Measurements from ENCODE around the gene CCDC183.
"Not testable (repeated sequence)": the region's sequence is repeated elsewhere in the genome, so short reads cannot be mapped to it uniquely, and the experiment has no call there.

CCDC183 gene

GRCh38 chr9:136760424-136760823 is 35.7 kb upstream of the CCDC183 start:
- no peak for DNase-seq (ENCODE audit: low read depth, low spot score)

GRCh38 chr9:136760834-136761544 is 35.1 kb upstream of the CCDC183 start:
- not testable (repeated sequence) for H3K27ac ChIP-seq; DNase-seq (ENCODE audit: low read depth, low spot score)

More at GRCh38 chr9:136760424-136760823, 35.7 kb upstream of the CCDC183 start:
- H3K27ac ChIP-seq = no peak overlapping the region

- H3K27ac ChIP-seq = no peak overlapping the region
- DNase-seq (ENCODE audit: low read depth, low spot score) = no peak
Measured at GRCh38 chr9:136761545-136761981, 34.6 kb upstream of the CCDC183 start.

- no peak for DNase-seq (ENCODE audit: low read depth, low spot score)
Measured at GRCh38 chr9:136762221-136762691, 33.9 kb upstream of the CCDC183 start.

DNA sequence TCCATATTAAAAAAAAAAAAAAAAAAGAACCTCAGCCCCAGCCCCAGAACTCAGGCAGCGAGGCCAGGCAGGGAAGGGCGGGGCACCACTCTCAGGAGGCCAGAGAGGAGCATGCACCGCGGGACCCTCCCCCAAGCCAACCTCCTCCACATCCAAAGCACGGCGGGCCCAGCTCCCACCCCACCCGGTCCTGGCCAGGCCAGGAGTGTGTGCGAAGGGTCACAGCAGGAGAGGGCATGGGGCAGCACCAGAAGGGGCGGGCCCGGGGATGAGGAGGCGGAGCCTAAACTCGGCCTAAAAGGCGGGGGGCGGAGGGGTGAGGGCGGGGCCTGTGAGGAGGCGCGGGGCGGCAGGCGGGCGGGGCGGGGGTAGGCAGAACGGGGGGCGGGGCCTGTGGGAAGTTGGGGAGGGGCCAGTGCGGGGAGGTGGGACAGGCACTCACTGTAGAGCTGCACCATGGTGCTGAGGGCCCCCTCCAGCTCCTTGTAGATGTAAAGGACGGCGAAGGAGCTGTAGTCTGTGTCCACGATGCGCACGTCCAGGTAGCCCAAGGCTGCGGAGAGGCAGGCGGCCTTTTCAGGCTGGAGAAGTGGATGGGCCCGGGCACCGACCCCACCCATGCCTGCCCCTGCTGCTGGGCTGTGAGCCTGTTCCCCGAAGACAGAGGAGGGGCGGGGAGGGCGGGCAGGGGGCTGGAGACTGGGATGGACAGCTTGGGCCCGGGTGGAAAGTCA is 33.1 kb upstream of the CCDC183 start:
- no peak overlapping the region for H3K27ac ChIP-seq
- no peak for DNase-seq (ENCODE audit: low read depth, low spot score)

More at GRCh38 chr9:136762221-136762691, 33.9 kb upstream of the CCDC183 start:
- H3K27ac ChIP-seq = no peak overlapping the region

DNA sequence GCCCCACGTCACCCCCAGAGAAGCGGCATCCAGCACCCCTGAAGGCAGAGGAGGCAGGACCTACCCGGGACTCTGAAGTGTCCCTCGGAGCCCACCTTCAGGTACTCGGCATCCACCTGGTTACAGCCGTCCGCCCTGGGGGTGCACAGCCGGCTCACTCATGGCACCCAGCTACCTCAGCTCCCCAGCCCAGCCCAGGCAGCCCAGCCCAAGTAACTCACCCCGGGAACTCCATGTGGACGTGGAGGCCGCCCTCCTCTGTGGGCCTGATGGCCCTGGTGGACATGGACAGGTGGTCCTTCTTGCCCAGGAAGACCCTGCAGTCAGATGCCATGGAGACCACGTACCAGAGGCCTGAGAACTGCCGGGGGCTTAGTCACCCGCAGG is 32.5 kb upstream of the CCDC183 start:
- H3K27ac ChIP-seq = no peak overlapping the region
- DNase-seq (ENCODE audit: low read depth, low spot score) = no peak

GRCh38 chr9:136764301-136764891 is 31.7 kb upstream of the CCDC183 start, which contains the start of gene LCN15:
TSS of gene LCN15 (minus strand) at chr9:136764518. CDS start at chr9:136764488, 30 bp downstream.
- H3K27ac ChIP-seq = no peak within 1 kb of the TSS
- no peak for DNase-seq (ENCODE audit: low read depth, low spot score)

DNA sequence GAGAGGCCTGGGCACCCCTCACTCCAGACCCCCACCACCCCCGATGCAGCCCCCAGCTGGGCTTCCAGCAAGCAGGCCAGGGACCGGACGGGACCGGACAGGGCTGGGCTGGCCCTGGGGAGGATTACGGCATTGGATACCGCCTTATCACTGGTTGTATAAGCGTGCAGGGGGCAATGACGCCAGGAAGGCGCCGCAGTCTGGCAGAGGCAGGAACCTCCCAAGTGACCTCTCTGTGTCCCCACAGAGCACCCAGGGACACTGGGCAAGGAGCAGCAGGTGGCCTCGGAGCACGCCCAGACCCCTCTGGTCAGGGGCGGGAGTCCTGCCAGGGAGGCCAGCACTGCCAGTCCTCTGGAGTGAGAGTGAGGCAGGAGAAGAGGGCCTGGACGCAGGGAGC is 31.1 kb upstream of the CCDC183 start:
- DNase-seq (ENCODE audit: low read depth, low spot score) = no peak
- no peak overlapping the region for H3K27ac ChIP-seq

DNA sequence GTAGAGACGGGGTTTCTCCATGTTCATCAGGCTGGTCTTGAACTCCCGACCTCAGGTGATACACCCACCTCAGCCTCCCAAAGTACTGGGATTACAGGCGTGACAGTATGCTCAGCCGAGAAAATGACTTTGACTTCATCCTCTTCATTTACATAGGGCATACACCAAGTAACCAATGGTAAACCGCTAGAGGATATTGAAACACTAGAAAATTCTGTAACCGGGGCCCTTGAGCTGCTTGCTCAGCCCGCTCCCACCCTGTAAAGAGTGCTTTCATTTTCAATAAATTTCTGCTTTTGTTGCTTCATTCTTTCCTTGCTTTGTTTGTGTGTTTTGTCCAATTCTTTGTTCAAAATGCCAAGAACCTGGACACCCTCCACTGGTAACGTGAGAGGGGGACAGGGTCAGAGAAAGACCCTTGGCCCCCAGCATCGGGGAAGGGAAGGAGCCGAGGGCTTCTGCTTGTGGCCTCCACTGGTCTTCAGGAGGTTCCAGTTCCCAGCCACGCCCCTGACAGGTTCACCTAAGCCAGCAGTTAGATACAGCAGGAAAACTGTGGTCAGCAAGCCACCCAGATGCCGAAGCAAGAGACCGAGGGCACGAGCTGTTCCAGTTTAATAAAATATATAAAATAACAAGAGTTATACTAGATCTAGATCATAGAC is 30.3 kb upstream of the CCDC183 start:
- H3K27ac ChIP-seq; DNase-seq (ENCODE audit: low read depth, low spot score): not testable (repeated sequence)

- DNase-seq (ENCODE audit: low read depth, low spot score); H3K27ac ChIP-seq: not testable (repeated sequence)
Measured at GRCh38 chr9:136766410-136767120, 29.6 kb upstream of the CCDC183 start.

GRCh38 chr9:136769710-136770191 is 26.4 kb upstream of the CCDC183 start:
- no peak overlapping the region for H3K27ac ChIP-seq
- no peak for DNase-seq (ENCODE audit: low read depth, low spot score)

GRCh38 chr9:136771907-136772415 is 24.2 kb upstream of the CCDC183 start:
- DNase-seq (ENCODE audit: low read depth, low spot score) = no peak
- no peak overlapping the region for H3K27ac ChIP-seq

GRCh38 chr9:136773386-136774044 is 22.6 kb upstream of the CCDC183 start:
- DNase-seq (ENCODE audit: low read depth, low spot score) = no peak
- H3K27ac ChIP-seq = no peak overlapping the region

GRCh38 chr9:136774416-136775045 is 21.6 kb upstream of the CCDC183 start:
- no peak overlapping the region for H3K27ac ChIP-seq
- DNase-seq (ENCODE audit: low read depth, low spot score) = no peak

DNA sequence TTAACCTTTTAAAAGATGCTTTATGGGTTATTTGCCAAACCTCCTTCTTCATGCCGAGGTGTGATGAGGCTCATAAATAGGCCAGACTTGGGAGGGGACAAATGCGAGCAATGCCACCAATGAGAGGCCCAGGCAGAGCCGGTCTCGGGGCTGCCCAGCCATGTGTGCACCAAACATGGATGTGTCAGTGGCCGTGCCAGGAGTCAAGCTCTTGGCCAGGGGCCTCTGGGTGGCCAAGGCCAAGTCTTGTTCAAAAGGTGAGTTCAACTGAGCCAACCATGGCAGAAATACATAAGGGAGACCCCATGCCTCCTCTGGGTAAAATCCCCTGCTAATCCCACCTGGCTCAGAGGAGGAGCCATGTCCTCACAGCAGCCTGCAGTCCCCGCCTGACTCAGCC is 20.9 kb upstream of the CCDC183 start:
- DNase-seq (ENCODE audit: low read depth, low spot score) = no peak

GRCh38 chr9:136776947-136777346 is 19.2 kb upstream of the CCDC183 start:
- H3K27ac ChIP-seq = no peak overlapping the region
- no peak for DNase-seq (ENCODE audit: low read depth, low spot score)

More for the DNA sequence above, 20.9 kb upstream of the CCDC183 start:
- H3K27ac ChIP-seq = no peak overlapping the region

GRCh38 chr9:136777359-136777758 is 18.8 kb upstream of the CCDC183 start:
- no peak for DNase-seq (ENCODE audit: low read depth, low spot score)

DNA sequence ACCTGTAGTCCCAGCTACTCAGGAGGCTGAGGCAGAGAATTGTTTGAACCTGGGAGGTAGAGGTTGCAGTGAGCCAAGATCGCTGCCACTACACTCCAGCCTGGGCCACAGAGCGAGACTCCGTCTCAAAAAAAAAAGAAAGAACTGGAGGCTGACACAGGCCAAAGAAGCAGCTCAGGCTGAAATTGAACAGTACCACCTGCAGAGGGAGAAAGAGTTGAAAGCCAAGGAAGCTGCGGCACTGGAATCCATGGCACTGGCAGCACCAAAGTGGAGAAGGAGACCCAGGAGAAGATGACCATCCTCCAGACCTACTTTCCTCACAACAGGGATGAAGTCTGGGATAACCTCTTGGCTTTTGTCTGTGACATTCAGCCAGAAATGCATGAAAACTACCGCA is 16.3 kb upstream of the CCDC183 start:
- DNase-seq (ENCODE audit: low read depth, low spot score) = no peak
- H3K27ac ChIP-seq = no peak overlapping the region

More at GRCh38 chr9:136777359-136777758, 18.8 kb upstream of the CCDC183 start:
- H3K27ac ChIP-seq = no peak overlapping the region
